ENCODE data around the gene APOD.

Gene APOD

GRCh38 chr3:195557322-195557721 lies 26.4 kb downstream of the APOD start:
- no peak for TF ChIP-seq CTCF (IDR thresholded peaks at IDR 0.05; ENCODE audit: low read depth, low read length)
- no peak for DNase-seq (ENCODE audit: extremely low read depth, low read depth)

- DNase-seq (ENCODE audit: extremely low read depth, low read depth) = no peak
Measured at GRCh38 chr3:195556390-195556789, 27.4 kb downstream of the APOD start.

GRCh38 chr3:195555110-195555509 lies 28.6 kb downstream of the APOD start:
- no peak for TF ChIP-seq CTCF (IDR thresholded peaks at IDR 0.05; ENCODE audit: low read depth, low read length)
- DNase-seq (ENCODE audit: extremely low read depth, low read depth) = no peak

More at GRCh38 chr3:195556390-195556789, 27.4 kb downstream of the APOD start:
- TF ChIP-seq CTCF (IDR thresholded peaks at IDR 0.05; ENCODE audit: low read depth, low read length) = peak; percentile 40

- no peak for DNase-seq (ENCODE audit: extremely low read depth, low read depth)
- no peak for TF ChIP-seq CTCF (IDR thresholded peaks at IDR 0.05; ENCODE audit: low read depth, low read length)
Measured at GRCh38 chr3:195554458-195554857, 29.3 kb downstream of the APOD start.

- TF ChIP-seq CTCF (IDR thresholded peaks at IDR 0.05; ENCODE audit: low read depth, low read length) = no peak
- no peak for DNase-seq (ENCODE audit: extremely low read depth, low read depth)
Measured at GRCh38 chr3:195553268-195553667, 30.5 kb downstream of the APOD start.

- DNase-seq (ENCODE audit: extremely low read depth, low read depth) = no peak
- TF ChIP-seq CTCF (IDR thresholded peaks at IDR 0.05; ENCODE audit: low read depth, low read length) = no peak
Measured at GRCh38 chr3:195551381-195551978, 32.3 kb downstream of the APOD start.

- no peak for DNase-seq (ENCODE audit: extremely low read depth, low read depth)
- TF ChIP-seq CTCF (IDR thresholded peaks at IDR 0.05; ENCODE audit: low read depth, low read length) = no peak
Measured at GRCh38 chr3:195550723-195551122, 33.0 kb downstream of the APOD start.

Measured in AG09319 (cell line).